OCI-M1 (cell line): ENCODE data around the gene SPAG9.

ENCODE experiments used
- DNase-seq: peaks from one replicate; lab custom pipeline; 2025; lab: John Stamatoyannopoulos, UW

SPAG9 gene

GRCh38 chr17:51035431-51035830, 85.2 kb downstream of the SPAG9 start:
- no peak for DNase-seq

GRCh38 chr17:51034800-51035199, 85.9 kb downstream of the SPAG9 start:
- no peak for DNase-seq

DNA sequence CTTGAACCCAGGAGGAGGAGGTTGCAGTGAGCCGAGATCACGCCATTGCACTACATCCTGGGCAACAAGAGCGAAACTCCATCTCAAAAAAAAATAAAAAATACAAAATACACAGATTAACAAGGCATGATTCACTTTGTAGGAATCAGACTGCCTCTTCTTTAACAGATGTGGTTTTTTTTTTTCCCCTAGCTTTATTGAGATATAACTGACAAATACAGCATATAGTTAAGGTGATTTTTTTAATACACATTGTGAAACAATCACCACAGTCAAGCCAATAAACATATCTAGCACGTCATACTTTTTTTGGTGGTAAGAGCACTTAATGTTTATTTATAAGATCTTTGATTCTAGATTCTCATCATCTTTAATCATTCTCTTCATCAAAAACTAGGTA, 87.8 kb downstream of the SPAG9 start:
- DNase-seq = no peak

DNA sequence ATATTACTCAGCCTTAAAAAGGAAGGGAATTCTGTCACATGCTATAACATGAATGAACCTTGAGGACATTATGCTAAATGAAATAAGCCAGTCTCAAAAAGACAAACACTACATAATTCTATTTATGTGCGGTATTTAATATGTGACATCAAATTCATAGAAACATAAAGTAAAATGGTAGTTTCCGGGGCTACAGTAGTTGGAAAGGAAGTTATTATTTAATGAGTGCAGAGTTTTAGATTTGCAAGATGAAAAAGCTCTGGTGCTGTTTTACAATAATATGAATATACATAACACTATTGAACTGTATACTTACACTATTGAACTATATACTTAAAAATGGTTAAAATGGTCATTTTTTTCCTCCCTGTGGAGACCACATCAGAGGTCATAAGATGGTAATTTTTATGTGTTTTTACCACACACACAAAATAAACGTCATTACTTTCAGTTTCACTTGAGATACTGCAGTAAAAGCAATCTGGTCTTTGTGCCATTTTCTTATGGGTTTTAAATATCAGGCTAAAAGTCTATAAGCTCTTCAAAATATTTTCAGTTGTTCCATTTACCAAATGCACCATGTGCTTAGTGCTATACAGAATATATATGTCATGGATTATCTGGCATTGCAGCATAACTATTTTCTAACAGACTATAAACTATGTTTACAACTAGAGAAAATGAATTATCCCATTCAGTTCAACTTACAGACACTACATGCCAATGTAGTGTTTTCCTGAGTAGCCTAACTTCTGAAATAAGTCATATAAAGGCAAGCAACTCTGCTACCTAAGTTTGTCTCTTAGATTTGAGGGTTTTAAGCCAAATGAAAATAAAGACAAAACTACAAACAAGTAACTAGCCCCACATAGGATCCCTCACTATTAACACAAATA, 90.9 kb downstream of the SPAG9 start:
- DNase-seq = peak; percentile 79

DNA sequence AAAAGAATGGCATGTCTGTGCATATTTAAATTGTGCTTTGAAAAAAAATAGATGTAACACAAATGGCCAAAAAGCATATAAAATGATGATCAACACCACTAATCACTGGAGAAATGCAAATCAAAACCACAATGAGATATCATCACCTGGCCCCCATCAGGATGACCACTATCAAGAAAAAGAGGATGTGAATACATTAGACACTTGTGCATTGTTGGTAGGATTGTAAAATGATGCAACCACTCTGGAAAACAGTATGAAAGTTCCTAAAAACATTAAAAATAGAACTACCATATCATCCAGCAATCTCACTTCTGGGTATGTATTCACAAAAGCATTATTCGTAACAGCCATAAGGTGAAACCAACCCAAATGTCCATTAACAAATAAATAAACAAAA, 91.5 kb downstream of the SPAG9 start:
- peak; percentile 69 for DNase-seq

DNA sequence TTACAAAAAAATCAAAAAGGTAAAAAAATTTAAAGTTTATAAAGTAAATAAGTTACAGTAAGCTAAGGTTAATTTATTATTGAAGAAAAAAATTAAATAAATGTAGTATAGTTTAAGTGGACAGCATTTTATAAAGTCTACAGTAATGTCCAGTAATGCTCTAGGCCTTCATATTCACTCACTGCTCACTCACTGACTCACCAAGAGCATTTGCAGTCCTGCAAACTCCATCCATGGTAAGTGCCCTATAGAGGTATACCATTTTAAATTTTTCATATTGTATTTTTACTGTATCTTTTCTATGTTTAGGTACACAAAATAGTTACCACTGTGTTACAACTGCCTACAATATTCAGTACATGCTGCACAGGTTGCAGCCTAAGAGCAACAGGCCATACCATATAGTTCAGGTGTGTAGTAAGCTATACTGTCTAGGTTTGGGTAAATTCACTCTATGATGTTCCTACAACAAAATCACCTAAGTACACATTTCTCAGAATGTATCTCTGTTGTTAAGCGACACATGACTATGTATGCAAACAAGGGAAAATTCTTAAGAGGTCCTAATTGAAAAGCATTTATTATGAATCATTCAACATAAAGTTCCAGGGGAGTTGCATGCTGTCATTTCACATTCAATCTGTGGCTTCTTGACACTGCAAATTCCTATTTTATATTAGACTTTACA, 92.3 kb downstream of the SPAG9 start:
- DNase-seq = no peak

- DNase-seq = no peak
Observed at GRCh38 chr17:51018541-51018940, 102.1 kb downstream of the SPAG9 start.

DNA sequence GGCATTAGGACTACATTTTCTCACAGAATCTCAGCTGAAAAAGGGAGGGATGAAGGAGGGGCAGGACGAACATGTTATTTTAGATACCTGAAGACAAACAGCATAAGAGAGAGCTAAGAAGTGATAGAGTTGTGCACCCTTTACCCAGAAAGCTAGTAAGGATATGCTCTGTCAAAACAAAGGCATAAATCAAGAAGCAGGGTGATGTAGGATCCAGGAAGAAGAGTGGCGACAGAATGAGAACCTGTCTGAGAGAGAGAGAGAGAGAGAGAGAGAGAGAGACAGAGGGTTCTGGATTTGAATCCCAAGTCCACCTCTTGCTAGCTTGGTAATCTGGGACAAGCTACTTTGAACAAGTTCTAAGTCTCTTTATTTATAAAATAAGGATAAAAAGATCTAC, 103.4 kb downstream of the SPAG9 start:
- DNase-seq = no peak

DNA sequence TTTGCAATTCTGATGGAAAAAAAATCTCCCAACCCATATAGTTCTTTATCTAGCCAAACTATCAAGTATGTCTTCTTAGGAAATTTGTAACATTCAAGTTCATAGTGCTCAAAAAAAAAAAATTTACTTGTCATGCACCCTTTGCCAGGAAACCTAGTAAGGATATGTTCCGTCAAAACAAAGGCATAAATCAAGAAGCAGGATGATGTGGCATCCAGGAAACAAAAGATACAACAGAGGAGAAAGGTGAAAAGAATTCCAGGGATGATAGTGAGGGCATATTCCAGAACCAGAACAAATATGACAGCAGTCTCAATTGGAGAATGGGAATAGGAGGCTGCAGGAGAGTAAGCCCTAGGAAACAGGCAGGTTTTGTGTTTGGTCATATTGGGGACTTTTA, 104.6 kb downstream of the SPAG9 start:
- DNase-seq = no peak

DNA sequence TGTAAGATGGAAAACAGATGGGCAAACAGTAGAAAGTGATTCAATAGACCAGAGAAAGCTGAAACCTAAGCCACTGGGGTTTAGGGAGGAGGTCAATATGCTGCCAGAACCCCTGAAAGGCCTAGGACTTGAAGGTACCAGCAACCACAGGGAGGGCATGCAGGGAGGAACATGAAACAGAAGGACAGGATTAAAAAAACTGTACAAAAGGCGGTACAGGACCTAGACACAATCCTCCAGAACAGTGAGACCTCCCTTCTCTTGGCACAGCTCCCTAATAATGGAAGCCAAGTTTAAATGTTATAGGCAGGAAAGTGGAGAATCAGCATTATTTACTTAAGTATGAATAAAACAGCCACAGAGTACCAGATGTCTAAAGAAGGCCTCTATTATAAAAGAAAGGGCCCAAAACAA, 105.5 kb downstream of the SPAG9 start:
- no peak for DNase-seq

DNA sequence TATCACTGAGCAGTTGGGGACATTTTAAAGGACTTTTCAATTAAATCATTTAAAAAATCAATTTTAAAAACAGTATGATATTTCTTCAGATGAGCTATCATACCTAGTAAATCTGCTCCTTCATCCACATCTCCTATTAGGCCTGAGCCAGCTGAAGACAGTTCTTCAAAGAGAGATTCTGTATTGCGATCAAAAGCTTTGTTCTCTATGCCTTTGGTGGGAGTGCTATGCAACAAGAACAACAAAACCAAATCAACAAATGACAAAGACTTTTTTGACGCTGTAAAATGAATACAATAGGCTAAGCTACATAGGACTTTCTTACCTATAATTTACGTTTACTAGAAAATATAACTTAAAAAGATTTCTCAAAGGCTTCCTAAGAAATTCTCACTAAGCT, 106.5 kb downstream of the SPAG9 start:
- DNase-seq = no peak

GRCh38 chr17:51013322-51013721, 107.3 kb downstream of the SPAG9 start:
- DNase-seq = no peak

DNA sequence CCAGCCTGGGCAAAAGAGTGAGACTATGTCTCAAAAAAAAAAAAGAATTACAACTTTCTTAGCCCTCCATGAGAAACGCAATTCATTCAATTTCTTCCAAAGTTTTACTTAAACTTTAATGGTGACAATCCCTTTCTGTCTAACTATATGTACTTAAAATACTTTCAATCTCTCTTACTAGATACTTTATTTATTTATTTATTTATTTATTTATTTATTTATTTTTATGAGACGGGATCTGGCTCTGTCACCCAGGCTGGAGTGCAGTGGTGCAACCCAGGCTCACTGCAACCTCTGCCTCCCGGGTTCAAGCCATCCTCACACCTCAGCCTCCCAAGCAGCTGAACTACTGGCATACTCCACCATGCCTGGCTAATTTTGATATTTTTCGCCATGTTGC, 108.1 kb downstream of the SPAG9 start:
- no peak for DNase-seq

DNA sequence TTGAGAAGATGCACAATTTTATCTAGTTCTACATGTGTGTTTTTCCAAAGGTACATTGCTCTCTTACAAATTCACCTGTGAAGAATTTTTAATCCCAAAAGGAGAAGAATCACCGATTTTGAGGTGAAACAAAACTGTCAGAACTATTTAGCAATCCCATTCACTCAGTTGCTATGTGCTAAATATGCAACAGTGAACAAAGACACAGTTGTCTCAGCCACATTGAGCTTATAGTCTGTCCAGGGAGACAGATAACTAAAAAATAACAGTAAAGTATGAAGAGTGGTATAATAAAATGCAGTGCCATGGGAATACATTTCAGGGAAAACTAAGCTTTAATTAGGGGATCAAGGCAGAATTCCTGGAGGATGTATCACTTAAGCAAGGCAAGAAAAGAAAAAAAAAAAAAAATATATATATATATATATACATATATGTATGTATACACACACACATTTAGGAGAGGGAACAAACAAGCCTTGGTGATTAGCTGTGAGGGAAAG, 110.4 kb downstream of the SPAG9 start:
- no peak for DNase-seq

- DNase-seq = no peak
Observed at GRCh38 chr17:51006601-51007000, 114.1 kb downstream of the SPAG9 start.

DNA sequence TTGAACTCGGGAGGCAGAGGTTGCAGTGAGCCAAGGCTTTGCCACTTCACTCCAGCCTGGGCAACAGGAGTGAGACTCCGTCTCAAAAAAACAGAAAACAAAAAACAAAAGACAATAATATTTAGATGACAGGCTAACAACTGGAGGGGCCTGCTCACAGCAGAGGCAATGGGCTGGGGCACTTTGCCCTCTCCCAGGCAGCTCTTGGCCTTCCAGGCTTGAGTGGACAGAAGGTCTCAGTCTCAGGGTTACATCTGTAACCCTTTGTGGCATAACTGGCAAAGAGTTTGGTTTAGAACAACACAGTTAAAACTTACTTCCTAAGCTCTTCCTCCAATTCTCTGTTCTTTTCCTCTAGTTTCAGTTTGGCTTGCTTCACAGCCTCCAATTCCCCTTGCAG, 114.9 kb downstream of the SPAG9 start:
- DNase-seq = no peak

DNA sequence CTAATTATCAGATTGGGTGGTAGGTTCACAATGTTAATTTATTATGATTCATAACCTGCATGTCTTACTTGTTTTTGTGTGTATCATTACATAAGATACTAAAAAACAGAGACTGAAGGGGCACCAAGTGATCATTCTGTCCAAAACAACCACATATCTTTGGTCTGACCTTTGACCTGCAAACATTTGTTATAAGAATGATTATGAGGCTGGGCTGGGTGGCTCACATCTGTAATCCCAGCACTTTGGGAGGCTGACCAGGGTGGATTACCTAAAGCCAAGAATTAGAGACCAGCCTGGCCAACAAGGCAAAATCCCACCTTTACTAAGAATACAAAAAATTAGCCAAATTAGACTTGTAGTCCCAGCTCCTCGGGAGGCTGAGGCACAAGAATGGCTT, 116.4 kb downstream of the SPAG9 start:
- no peak for DNase-seq

DNA sequence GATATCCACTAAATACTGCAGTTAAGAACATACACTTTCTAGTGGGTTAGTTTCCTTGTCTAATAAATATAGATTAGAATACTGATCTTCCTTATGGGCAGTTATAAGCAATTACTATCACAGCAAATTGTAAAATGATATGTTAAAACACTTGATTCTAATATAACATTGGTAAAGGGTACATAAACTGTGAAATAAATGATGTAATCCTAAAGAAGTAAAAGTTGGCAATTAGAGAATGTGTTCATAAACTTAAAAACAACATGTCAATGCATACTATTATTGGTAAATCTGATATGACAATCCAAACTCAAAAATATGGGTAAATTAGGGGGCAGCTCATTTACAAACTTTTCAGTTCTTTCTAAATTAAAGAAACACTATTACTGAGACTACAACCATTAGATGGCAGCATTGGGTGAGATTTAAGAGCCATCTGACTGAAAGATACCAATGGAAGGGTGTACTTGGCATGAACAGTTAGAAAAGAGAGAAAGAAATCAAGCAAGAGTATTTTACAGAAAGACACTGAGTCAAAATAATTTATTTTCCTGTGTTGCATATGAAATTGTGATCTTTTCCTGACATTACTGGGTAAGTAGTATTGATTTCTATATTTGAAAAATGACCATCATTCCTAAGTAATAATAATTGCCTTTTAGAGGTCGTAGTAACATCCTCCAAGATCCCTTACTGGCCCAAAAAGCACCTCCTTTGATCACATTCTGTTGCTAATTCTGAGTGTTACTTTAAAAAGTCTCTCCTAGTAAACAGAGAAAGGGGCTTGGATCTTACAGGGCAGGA, 119.6 kb downstream of the SPAG9 start:
- peak; percentile 78 for DNase-seq

GRCh38 chr17:50995668-50996067, 125.0 kb downstream of the SPAG9 start:
- no peak for DNase-seq

- DNase-seq = no peak
Observed at GRCh38 chr17:50993544-50993943, 127.1 kb downstream of the SPAG9 start.

DNA sequence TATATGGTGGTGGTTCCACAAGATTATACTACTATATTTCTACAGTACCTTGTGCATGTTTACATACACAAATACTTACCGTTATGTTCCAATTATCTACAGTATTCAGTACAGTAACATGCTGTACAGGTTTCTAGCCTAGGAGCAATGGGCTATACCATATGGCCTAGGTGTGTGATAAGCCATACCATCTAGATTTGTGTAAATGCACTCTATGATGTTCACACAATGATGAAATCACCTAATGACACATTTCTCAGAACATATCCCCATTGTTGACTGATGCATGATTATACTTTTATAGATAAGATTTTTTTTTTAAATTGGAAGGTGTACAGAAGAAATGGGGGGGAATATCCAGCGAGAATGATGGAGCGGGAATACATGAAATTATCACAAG, 131.5 kb downstream of the SPAG9 start:
- DNase-seq = no peak

GRCh38 chr17:50988427-50988826, 132.2 kb downstream of the SPAG9 start:
- no peak for DNase-seq
